Transverse colon (tissue), 3 donors: ENCODE measurements around the gene CSPG5.

Experiments
- POLR2A ChIP-seq: fragments of 450-650 bp; IDR thresholded peaks from one replicate; pipeline ENCODE4 v1.6.1; 2016; ENCODE audit warnings: antibody characterized with exemption, mild to moderate bottlenecking, moderate library complexity
- TF ChIP-seq, protein P1 (sequence below), 5 experiments: fragments of 200-600 bp in 3 of 5; fragments of 450-650 bp in 2 of 5; sonication (generic) in 3 of 5; IDR thresholded peaks; 1 replicate in 2 of 5; 2 replicates in 3 of 5; pipeline ENCODE4 v1.5.1; 2016 to 2017; ENCODE audit warnings: antibody characterized with exemption in 5 of 5, inconsistent platforms in 3 of 5, mild to moderate bottlenecking in 2 of 5, moderate library complexity in 1 of 5

DNA sequence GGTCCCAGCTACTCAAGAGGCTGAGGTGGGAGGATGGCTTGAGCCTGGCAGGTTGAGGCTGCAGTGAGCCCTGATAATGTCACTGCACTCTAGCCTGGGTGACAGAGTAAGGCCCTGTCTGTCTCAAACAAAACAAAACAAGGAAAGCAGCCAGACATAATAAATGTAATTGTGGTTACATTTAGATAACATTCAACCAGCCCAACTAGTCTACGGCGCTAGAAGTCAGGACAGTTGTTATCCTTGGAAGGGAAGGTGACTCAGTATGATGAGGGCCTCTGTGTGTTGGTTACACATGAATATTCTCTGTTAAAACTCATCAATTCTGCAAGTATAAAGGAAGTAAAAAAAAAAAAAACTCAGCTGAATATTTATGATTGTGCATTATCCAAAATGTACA is 27.0 kb upstream of the CSPG5 start:
- TF ChIP-seq, protein P1, sequence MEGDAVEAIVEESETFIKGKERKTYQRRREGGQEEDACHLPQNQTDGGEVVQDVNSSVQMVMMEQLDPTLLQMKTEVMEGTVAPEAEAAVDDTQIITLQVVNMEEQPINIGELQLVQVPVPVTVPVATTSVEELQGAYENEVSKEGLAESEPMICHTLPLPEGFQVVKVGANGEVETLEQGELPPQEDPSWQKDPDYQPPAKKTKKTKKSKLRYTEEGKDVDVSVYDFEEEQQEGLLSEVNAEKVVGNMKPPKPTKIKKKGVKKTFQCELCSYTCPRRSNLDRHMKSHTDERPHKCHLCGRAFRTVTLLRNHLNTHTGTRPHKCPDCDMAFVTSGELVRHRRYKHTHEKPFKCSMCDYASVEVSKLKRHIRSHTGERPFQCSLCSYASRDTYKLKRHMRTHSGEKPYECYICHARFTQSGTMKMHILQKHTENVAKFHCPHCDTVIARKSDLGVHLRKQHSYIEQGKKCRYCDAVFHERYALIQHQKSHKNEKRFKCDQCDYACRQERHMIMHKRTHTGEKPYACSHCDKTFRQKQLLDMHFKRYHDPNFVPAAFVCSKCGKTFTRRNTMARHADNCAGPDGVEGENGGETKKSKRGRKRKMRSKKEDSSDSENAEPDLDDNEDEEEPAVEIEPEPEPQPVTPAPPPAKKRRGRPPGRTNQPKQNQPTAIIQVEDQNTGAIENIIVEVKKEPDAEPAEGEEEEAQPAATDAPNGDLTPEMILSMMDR (IDR thresholded peaks at IDR 0.05), result no peak
- TF ChIP-seq POLR2A, result no peak
